Stimulated activated CD8-positive, alpha-beta memory T cell treated with anti-CD3 and anti-CD28 coated beads, Interleukin-12 subunit alpha, Interleukin-12 subunit beta, amount 100 ng/mL, for 4 hours (primary cell): ENCODE results near the gene COP1.
"Not testable (repeated sequence)": the region's sequence is repeated elsewhere in the genome, so short reads cannot be mapped to it uniquely, and the experiment has no call there.

Experiments
- DNase-seq: peaks from one replicate; pipeline ENCODE4 v3.0.0-alpha.2; 2020; ENCODE audit warnings: low read depth

COP1 gene

GRCh38 chr1:176033881-176034280 is 173.2 kb downstream of the COP1 start:
- no peak for DNase-seq

GRCh38 chr1:176033474-176033873 is 173.6 kb downstream of the COP1 start:
- DNase-seq: no peak

GRCh38 chr1:176032040-176032645 is 174.9 kb downstream of the COP1 start:
- DNase-seq: no peak

GRCh38 chr1:176029609-176030008 is 177.5 kb downstream of the COP1 start:
- DNase-seq: no peak

GRCh38 chr1:176029155-176029554 is 177.9 kb downstream of the COP1 start:
- no peak for DNase-seq

GRCh38 chr1:176027934-176028333 is 179.2 kb downstream of the COP1 start:
- not testable (repeated sequence) for DNase-seq

GRCh38 chr1:176022574-176022973 is 184.5 kb downstream of the COP1 start:
- no peak for DNase-seq

GRCh38 chr1:176017722-176018121 is 189.4 kb downstream of the COP1 start:
- no peak for DNase-seq

GRCh38 chr1:176009951-176010350 is 197.1 kb downstream of the COP1 start:
- no peak for DNase-seq

GRCh38 chr1:176007756-176008389 is 199.2 kb downstream of the COP1 start:
- not testable (repeated sequence) for DNase-seq

- not testable (repeated sequence) for DNase-seq
These were observed 212.4 kb downstream of the COP1 start for GRCh38 chr1:175994660-175995059.

- DNase-seq: not testable (repeated sequence)
These were observed 214.3 kb downstream of the COP1 start for GRCh38 chr1:175992825-175993224.

GRCh38 chr1:175992202-175992601 is 214.9 kb downstream of the COP1 start:
- not testable (repeated sequence) for DNase-seq

GRCh38 chr1:175984813-175985212 is 222.3 kb downstream of the COP1 start:
- no peak for DNase-seq

- DNase-seq: no peak
These were observed 222.9 kb downstream of the COP1 start for GRCh38 chr1:175984057-175984812.

GRCh38 chr1:175983363-175983762 is 223.7 kb downstream of the COP1 start:
- not testable (repeated sequence) for DNase-seq

GRCh38 chr1:175981128-175981527 is 226.0 kb downstream of the COP1 start:
- DNase-seq: no peak

GRCh38 chr1:175978926-175979325 is 228.2 kb downstream of the COP1 start:
- no peak for DNase-seq

- no peak for DNase-seq
These were observed 228.6 kb downstream of the COP1 start for GRCh38 chr1:175978476-175978875.

GRCh38 chr1:175976865-175977642 is 230.0 kb downstream of the COP1 start:
- DNase-seq: no peak

- no peak for DNase-seq
These were observed 237.9 kb downstream of the COP1 start for GRCh38 chr1:175969231-175969630.

- no peak for DNase-seq
These were observed 238.5 kb downstream of the COP1 start for GRCh38 chr1:175968486-175969172.
